Gastroesophageal sphincter (tissue), 4 donors: ENCODE results near the gene NEK10. TPM values are rescaled to one million over a fixed set of nuclear protein-coding genes. Genes with fewer than 3 reads are reported as not detected.

Experiments
- ATAC-seq: fragments of 150-250 bp; one replicate; pipeline ENCODE4 v1.9.1; 2016; ENCODE audit warnings: mild to moderate bottlenecking, moderate library complexity
- H3K27ac ChIP-seq, 4 donors: fragments of 200-600 bp; sonication (generic) in 3 of 4; 1 replicate in 3 of 4; 2 replicates in 1 of 4; pipeline ENCODE4 v1.5.1; 2016 to 2019
- H3K27me3 ChIP-seq: fragments of 200-600 bp; sonication (generic); one replicate; pipeline ENCODE4 v1.5.1; 2019
- H3K36me3 ChIP-seq, 2 donors: fragments of 200-600 bp; sonication (generic); one replicate each; pipeline ENCODE4 v1.5.1; 2019; ENCODE audit warnings: control low read depth in 1 of 2
- H3K4me1 ChIP-seq, 3 donors: fragments of 200-600 bp; sonication (generic); 1 replicate in 2 of 3; 2 replicates in 1 of 3; pipeline ENCODE4 v1.5.1; 2016 to 2019; ENCODE audit warnings: control low read depth in 2 of 3
- H3K4me3 ChIP-seq, 2 donors: fragments of 200-600 bp; sonication (generic); one replicate each; pipeline ENCODE4 v1.5.1; 2019; ENCODE audit warnings: mild to moderate bottlenecking in 1 of 2, moderate library complexity in 1 of 2
- H3K9me3 ChIP-seq, 3 donors: fragments of 200-600 bp; sonication (generic); one replicate each; pipeline ENCODE4 v1.5.1; 2017 to 2019; ENCODE audit warnings: control low read depth in 2 of 3
- CTCF ChIP-seq, 4 experiments: fragments of 200-600 bp in 2 of 4; fragments of 450-650 bp in 2 of 4; sonication (generic) in 1 of 4; IDR thresholded peaks; one replicate each; pipeline ENCODE4 v1.5.1; 2017 to 2019; ENCODE audit warnings: antibody characterized with exemption in 4 of 4, mild to moderate bottlenecking in 2 of 4, moderate library complexity in 2 of 4
- EP300 ChIP-seq: sonication (generic); formaldehyde crosslinking; IDR thresholded peaks from one replicate; pipeline ENCODE4 v1.6.1; 2017; ENCODE audit warnings: antibody characterized with exemption, mild to moderate bottlenecking
- POLR2A ChIP-seq, 2 donors: fragments of 450-650 bp; IDR thresholded peaks; one replicate each; pipeline ENCODE4 v1.6.1; 2017; ENCODE audit warnings: antibody characterized with exemption in 2 of 2, mild to moderate bottlenecking in 2 of 2, moderate library complexity in 1 of 2
- POLR2AphosphoS5 ChIP-seq: sonication (generic); formaldehyde crosslinking; IDR thresholded peaks from one replicate; pipeline ENCODE4 v1.6.1; 2017; ENCODE audit warnings: antibody characterized with exemption
- WGBS, 2 donors: methylation state at CpG; one replicate each; pipeline ENCODE4 v1.1.5; 2018; ENCODE audit warnings: low coverage in 1 of 2; 5-methylcytosine and 5-hydroxymethylcytosine counted together
- total RNA-seq, 4 donors: library from RNA; depleted of rRNA; stranded (reverse); fragments of >200 nt; gene quantifications; one replicate each; pipeline ENCODE4 v1.1.0, GENCODE V29; 2016

The NEK10 gene
- total RNA-seq, 4 donors from 2014 or later: 0.62 to 2.7 (median 1.5) TPM

GRCh38 chr3:27200721-27201489, 168.3 kb downstream of the NEK10 start:
- ATAC-seq: no peak
- Histone ChIP-seq H3K36me3 (no peaks in the 10 kb centered on the region), H3K4me3 (no peak overlapping the region), H3K9me3 (no peaks in the 10 kb centered on the region), H3K27me3 (no peaks in the 10 kb centered on the region), H3K4me1 (no peaks in the 10 kb centered on the region), H3K27ac (no peak overlapping the region)
- WGBS, 2 donors: 64 to 89% methylated on average over 2 of the region's 2 CpGs
- TF ChIP-seq POLR2A (IDR thresholded peaks at IDR 0.05) (no peak), EP300 (no peak), POLR2AphosphoS5 (no peak), CTCF (IDR thresholded peaks at IDR 0.05) (no peak)

GRCh38 chr3:27194861-27195483, 174.2 kb downstream of the NEK10 start:
- Histone ChIP-seq H3K4me1 (peaks cover 0 to 15% (median 5%) of the 10 kb centered on the region in 3 donors), H3K4me3 (no peak overlapping the region), H3K36me3 (no peaks in the 10 kb centered on the region), H3K27me3 (no peaks in the 10 kb centered on the region), H3K27ac (no peak overlapping the region), H3K9me3 (no peaks in the 10 kb centered on the region)
- 0 to 11% methylated on average over 1 of the region's 1 CpG for WGBS, 2 donors
- ATAC-seq: no peak
- TF ChIP-seq EP300 (no peak), CTCF (IDR thresholded peaks at IDR 0.05) (no peak), POLR2A (IDR thresholded peaks at IDR 0.05) (no peak), POLR2AphosphoS5 (no peak)

- Histone ChIP-seq H3K4me3 (no peak overlapping the region), H3K27me3 (no peaks in the 10 kb centered on the region), H3K9me3 (no peaks in the 10 kb centered on the region), H3K4me1 (peaks cover 0 to 15% (median 5%) of the 10 kb centered on the region in 3 donors), H3K27ac (no peak overlapping the region), H3K36me3 (no peaks in the 10 kb centered on the region)
- TF ChIP-seq POLR2AphosphoS5 (no peak), EP300 (no peak), CTCF (IDR thresholded peaks at IDR 0.05) (no peak), POLR2A (IDR thresholded peaks at IDR 0.05) (no peak)
- WGBS, 2 donors: 74 to 90% methylated on average over 2 of the region's 2 CpGs
- ATAC-seq: no peak
Observed at GRCh38 chr3:27193056-27193455, 176.1 kb downstream of the NEK10 start.

GRCh38 chr3:27186013-27186412, 183.2 kb downstream of the NEK10 start:
- Histone ChIP-seq H3K4me1 (no peaks in the 10 kb centered on the region), H3K9me3 (no peaks in the 10 kb centered on the region), H3K4me3 (no peak overlapping the region), H3K36me3 (no peaks in the 10 kb centered on the region), H3K27ac (no peak overlapping the region), H3K27me3 (no peaks in the 10 kb centered on the region)
- WGBS, 2 donors: 84 to 88% methylated on average over 4 to 5 of the region's 5 CpGs
- ATAC-seq: no peak
- TF ChIP-seq POLR2AphosphoS5 (no peak), POLR2A (IDR thresholded peaks at IDR 0.05) (no peak), CTCF (IDR thresholded peaks at IDR 0.05) (no peak), EP300 (no peak)
